GDM1 (cell line): ENCODE data around the gene PRKAR1B.

ENCODE experiments used
- DNase-seq: peaks from one replicate; lab custom pipeline; 2025; lab: John Stamatoyannopoulos, UW

PRKAR1B gene

GRCh38 chr7:691361-692045, 35.6 kb downstream of the PRKAR1B start:
- DNase-seq: no peak

DNA sequence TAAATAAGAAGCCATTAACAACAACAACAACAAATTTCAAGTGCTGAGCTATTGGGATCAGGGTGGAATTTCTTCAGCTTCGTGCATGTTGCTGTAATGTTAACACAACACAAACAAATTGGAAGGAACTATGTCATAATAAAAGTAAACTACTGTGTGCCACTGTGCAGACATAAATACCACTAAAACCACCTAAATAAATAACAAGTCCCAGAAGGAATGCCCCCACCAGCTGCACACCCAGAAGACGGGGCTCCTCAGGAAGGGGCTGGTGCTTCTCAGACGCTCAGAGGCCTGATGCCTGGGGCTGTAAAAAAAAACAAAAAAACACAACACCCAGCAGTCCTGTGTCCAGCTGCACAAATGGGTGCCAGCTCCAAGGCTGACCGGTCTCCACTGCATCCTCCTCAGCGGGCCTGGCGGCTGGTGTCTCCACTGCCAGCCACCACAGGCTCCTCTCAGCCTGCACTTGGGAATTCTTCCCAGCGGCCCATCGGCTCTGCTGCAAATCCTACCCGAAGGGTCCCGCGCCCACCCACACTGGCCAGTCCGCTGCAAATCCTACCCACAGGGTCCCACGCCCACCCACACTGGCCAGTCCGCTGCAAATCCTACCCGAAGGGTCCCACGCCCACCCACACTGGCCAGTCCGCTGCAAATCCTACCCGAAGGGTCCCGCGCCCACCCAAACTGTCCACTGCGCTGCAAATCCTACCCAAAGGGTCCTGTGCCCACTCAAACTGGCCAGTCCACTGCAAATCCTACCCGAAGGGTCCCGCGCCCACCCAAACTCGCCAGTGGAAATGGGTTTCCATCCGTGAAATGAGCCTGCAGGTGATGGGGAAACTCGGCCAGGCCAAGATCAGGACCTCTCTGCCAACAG, 36.4 kb downstream of the PRKAR1B start:
- DNase-seq: no peak

GRCh38 chr7:685540-685939, 41.5 kb downstream of the PRKAR1B start:
- no peak for DNase-seq

- DNase-seq: no peak
Observed at GRCh38 chr7:684416-684815, 42.7 kb downstream of the PRKAR1B start.

GRCh38 chr7:683526-684205, 43.4 kb downstream of the PRKAR1B start:
- DNase-seq: no peak

- DNase-seq: no peak
Observed at GRCh38 chr7:682810-683209, 44.3 kb downstream of the PRKAR1B start.

GRCh38 chr7:681551-682307, 45.4 kb downstream of the PRKAR1B start:
- no peak for DNase-seq

DNA sequence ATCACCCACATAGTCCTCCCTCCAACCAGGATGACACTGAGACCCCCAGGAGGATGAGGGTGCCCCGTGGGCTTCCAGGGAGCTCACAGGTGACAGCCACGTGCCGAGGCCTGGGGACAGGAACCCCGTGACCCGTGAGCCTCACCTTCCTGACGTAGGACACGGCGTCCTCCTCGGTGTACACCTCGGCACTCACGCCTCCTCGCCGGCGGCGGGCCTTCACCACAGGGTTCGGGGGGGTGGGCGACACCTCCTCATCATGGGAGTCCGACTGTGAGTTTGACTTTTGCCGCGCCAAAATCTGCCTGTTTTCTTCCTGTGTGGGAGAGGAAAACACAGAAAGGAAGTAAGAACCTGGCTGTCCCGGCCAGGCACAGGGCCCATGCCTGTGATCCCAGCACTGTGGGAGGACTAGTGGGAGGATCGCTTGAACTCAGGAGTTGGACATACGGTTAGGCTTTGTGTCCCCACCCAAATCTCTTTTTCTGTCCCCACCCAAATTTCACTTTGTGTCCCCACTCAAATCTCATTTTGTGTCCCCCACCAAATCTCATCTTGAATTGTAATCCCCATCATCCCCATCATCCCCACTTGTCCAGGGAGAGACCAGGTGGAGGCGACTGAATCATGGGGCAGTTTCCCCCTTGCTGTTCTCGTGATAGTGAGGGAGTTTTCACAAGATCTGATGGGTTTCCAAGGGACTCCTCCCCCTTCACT, 46.5 kb downstream of the PRKAR1B start:
- DNase-seq: no peak

GRCh38 chr7:676972-677385, 50.1 kb downstream of the PRKAR1B start:
- DNase-seq: no peak

- no peak for DNase-seq
Observed at GRCh38 chr7:676246-676971, 50.7 kb downstream of the PRKAR1B start.

- DNase-seq: no peak
Observed at GRCh38 chr7:674454-675410, 52.3 kb downstream of the PRKAR1B start.

- DNase-seq: no peak
Observed at GRCh38 chr7:673681-674453, 53.2 kb downstream of the PRKAR1B start.

DNA sequence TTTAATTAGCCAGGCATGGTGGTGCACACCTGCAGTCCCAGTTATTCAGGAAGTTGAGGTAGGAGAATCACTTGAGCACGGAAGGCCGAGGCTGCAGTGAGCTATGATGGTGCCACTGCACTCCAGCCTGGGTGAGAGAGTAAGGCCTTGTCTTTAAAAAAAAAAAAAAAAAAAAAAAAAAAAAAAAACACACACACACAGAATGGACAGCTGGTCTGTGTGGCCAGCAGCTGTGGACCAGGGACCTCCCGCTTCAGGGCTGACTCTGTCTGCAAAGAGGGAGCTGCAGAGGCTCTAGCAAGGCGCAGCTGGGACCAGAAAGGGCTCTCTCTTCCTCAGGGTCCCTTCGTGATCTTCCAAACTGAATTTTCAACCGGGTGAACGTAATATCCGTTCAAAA, 54.2 kb downstream of the PRKAR1B start:
- no peak for DNase-seq

DNA sequence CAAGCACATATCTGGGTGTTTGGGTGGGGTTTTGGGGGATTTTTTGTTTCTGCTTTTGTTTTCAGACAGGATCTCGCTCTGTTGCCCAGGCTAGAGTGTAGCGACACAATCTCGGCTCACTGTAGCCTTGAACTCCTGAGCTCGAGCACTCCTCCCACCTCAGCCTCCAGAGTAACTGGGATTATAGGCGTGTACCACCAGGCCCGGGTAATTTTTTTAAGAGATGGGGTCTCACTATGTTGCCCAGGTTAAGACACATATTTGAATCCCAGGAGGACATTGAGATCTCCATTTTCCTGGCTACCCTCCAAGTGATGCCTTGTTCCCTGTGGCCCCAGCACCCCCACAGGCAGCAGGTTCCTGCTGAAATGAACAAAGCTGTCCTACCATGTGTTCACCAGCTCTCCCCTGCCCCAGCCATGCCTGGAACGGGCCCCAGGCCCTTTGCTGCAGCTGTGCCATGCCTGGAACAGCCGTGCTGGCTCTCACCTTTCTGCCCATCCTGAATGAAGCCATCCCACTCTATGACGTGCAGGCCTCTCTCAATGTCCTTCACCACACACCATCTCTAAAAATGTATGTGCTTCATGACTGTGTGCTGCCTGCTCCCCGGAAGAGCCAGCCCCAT, 55.6 kb downstream of the PRKAR1B start:
- DNase-seq: no peak

DNA sequence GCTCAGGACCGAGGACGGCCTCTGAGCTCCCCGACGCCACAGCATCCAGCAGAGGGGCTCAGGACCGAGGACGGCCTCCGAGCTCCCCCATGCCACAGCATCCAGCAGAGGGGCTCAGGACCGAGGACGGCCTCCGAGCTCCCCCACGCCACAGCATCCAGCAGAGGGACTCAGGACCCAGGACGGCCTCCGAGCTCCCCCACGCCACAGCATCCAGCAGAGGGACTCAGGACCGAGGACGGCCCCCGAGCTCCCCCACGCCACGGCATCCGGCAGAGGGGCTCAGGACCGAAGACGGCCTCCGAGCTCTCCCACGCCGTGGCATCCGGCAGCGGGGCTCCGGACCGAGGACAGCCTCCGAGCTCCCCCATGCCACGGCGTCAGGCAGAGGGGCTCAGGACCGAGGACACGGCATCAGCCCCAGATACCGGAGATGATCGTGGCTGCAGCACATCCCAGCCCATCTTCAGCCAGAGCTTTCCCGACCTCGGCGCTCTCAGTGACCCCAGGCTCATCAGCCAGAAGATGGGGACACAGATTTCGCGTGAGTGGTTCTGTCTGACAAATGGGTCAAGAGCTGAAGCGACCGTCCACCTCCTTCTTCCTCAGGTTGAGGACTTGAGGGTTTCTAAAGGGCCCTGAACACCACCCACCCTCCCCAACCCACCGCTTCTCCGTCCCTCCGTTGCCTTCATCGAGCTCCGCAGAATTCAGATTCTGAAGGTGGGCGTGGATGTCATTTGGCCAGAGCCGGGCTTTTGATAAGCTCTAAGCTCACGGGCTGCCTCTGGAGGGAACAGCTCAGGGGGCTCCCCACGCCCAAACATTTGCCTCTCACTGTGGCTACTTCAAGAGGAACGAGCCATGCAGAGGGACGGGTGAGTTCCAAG, 56.3 kb downstream of the PRKAR1B start:
- DNase-seq: no peak

DNA sequence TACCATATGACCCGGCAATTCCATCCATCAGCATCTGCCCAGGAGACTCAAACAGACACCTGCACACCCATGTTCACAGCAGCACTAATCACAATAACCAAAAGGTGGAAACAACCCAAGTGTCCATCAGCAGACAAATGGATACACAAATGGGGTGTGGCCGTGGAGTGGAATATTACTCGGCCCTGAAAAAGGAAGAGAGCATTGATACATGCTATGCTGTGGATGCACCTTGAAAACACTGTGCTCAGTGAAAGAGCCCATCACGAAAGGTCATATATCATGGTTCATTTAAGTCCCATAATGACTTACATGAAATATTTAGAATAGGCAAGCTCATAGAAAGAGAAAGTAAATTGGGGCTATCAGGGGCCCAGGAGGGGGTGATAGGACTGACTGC, 58.1 kb downstream of the PRKAR1B start:
- no peak for DNase-seq
